HG02623 (cell line): ENCODE data around the gene SNAPC5.
"Not testable (repeated sequence)": the region's sequence is repeated elsewhere in the genome, so short reads cannot be mapped to it uniquely, and the experiment has no call there.

ENCODE experiments used
- ATAC-seq: cut with Tn5 transposase; IDR thresholded peaks from one replicate; pipeline ENCODE4 v1.9.1; 2021; ENCODE audit warnings: moderate library complexity; ENCODE audit not compliant: unreplicated experiment

Gene SNAPC5, protein sequence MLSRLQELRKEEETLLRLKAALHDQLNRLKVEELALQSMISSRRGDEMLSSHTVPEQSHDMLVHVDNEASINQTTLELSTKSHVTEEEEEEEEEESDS

DNA sequence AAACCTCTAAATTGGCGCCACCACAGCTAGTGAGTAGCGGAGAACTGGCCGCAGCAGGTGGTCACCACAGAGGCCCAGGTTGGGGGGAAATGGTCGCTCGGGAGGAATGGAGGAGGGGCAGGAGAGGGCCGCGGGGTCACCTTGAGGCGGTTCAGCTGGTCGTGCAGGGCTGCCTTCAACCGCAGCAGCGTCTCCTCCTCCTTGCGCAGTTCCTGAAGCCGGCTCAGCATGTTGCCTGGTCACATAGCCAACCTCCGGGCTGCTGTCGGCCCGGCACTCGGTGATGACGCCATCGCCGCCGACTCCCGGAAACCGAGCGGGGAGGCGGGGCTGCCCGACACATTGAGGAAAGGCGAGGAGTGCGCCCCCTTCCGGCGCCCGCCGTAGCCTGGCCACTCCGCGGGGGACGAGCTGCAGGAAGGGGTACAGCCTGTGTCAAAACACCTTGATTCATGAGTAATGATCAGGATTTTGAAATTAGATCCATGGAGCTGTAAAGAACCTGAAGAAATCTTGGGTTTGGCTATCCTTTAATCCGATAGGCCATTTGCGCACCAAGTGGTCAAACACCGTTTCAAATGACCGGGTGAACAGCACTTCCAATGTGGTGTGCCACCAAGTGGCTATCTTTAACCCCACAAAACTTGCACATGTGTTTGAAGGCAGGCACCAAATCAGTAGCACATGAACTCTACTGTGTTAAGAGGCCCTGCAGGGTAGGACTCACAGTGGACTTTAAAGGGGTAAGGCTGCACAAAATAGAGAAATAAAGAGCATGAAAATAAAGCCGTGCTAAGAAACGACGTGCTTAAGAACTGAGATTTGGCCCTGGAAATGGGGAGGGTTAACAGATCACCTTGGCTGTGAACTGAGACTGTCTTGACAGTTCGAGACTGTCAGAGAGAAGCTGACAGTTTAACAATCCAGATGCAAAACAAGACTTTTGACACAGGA, at the start of gene SNAPC5:
Gene SNAPC5 (minus strand): TSS at position 261 of the 954 bp plus-strand sequence. CDS start 31 bp downstream, at position 230.
- peak; percentile 84 for ATAC-seq

DNA sequence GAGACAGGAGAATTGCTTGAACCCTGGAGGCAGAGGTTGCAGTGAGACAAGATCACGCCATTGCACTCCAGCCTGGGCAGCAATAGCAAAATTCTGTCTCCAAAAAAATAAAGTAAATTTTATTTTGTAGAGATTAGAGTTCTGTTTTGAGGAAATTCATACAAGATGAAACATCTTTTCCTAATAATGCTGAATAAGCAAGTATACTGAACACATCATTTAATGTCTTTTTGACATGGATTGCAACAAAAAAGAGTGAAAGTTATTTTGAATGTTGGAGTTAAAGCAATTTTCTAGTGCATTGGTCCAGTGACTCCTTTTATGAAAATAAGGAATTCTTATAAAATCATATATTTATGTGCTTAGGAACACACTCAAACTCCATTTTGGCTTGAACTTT, 47.7 kb upstream of the SNAPC5 start:
- ATAC-seq: no peak

DNA sequence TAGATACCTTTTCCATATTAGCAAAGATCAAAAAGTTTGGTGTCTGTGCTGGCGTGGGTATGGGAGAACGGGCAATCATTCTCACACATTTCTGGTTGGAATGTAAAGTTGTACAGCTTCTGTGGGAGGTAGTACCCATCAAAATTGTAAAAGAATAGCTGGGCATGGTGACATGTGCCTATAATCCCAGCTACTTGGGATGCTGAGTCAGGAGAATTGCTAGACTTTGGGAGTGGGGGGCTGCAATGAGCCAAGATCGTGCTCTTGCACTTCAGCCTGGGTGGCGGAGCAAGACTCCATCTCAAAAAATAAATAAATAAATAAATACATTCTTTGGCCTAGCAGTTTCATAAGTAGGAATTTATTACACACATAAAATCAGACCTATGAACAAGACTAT, 45.3 kb upstream of the SNAPC5 start:
- no peak for ATAC-seq

DNA sequence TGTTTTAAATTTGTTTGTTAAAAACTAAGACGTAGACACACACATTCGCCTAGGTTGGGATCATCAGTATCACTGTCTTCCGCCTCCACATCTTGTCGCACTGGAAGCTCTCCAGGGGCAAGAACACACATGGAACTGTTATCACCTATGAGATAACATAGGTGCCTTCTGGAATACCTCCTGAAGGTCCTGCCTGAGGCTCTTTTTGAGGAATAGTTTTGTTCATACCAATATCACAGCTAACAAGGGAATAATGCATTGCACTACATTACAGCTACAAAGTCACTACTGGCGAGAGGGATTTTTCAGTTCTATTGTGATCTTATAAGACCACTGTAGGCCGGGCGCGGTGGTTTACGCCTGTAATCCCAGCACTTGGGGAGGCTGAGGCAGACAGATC, 37.5 kb upstream of the SNAPC5 start:
- no peak for ATAC-seq

DNA sequence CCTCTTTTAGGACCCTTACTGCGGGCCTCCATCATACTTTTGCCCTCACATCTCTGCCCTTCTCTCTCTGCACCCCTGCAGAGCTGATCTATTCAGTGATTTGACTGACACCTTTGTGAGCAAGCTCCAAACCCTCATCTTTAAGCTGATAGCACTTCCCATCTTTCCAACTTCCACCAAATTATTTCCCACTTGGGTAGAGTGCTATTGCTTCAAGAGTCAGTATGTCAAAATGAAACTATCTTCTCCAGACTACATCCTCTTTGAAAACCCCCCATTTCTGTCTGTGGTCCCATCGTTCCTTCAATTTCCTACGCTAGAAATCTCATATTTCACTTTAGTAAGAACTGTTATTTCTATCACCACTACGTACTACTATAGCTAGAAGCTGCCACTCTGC, 27.3 kb upstream of the SNAPC5 start:
- ATAC-seq: no peak

DNA sequence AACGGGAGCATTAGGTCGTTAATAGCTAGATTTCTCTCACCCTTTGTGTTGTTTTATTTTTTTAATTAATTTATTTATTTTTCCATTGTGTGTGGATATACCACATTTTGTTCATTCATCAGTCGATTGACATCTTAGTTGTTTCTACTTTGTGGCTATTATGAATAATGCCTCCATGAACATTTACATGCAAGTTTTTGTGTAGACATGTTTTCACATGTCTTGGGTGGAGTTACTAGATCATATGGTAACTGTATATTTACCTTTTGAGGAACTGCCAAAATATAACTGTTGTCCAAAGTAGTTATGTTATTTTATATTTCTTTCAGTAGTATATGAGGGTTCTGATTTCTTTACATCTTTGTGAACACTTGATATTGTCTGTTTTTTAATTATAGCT, 26.4 kb upstream of the SNAPC5 start:
- no peak for ATAC-seq

DNA sequence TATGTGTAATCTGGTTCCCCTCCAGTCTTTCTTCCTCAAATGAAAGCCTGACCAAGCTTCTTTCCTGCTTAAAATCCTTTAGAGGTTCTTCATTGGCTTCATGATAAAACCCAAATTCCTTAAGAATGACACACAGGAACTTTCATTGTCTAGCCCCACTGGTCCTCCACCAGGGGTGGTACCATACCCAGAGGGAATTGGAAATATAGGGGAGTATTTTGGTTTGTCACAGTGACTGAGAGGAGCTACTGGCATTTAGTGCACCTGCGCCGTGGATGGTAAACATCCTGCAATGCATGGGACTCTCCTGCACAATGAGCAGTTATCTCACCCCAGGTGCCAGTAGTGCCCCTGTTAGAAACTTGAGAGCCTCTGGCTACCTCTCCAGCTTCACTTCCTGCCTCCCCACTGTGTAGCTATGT, 18.4 kb upstream of the SNAPC5 start:
- ATAC-seq: no peak

DNA sequence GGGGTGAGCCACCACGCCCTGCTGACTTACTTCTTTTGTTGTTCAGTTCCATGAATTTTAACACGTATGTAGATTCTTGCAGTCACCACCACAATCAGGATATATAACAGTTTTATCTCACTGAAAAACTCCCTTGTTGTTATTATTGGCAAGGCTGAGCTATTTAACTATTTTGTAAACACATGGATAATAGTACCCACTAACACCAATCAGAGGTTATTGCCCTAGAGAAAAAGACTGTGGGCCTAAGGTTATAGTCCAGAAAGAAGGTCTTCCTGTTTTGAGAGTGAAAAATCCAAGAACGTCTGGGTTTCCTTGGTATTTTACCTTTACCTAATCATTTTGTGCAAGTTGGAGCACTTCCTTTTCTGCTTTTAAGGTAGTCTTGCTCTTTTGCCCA, 17.0 kb upstream of the SNAPC5 start:
- no peak for ATAC-seq

DNA sequence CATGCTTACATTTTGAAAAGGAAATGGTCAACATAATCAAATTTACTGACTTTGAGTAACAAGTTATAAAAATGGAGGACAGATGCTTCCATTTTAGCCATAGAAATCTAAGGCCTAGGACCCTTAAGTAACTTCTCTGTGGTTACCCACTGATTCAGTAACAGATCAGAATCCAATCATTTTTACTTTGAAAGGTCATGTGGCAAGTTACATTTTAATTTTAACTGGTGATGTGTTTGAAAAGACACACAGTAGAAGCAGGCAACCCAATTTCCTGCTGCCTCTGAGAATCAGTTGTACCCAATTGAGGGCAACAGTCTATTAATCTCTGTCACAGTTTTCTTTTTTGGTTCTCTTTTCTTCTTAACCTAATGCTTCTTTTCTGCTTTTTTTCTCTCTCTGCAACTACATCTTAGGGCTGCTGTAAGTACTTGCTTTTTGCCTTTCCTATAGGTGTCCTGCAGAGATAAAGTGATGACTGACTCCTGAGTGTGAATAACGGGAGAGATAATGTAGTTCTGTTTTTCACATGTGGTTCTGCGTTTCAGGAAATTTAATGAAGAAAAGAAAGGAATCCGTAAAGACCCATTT, 10.8 kb upstream of the SNAPC5 start:
- no peak for ATAC-seq

DNA sequence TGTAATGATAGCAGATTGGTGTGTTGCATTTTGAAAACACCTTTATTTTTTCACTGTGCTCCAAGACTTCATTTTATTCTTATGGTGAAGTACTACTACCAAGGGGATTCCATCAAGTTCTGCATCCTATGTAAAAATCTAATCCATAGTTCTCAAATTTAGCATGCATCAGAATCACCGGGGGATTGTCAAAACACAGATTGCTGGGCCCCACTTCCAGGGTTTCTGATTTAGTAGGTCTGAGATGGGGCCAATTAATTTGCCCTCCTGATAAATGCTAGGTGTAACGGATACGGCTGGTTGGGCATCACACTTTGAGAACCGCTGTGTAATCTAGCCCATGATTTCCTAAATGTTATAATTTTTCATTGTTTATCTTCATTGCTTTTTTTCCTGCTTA, 8.3 kb upstream of the SNAPC5 start:
- ATAC-seq: no peak

DNA sequence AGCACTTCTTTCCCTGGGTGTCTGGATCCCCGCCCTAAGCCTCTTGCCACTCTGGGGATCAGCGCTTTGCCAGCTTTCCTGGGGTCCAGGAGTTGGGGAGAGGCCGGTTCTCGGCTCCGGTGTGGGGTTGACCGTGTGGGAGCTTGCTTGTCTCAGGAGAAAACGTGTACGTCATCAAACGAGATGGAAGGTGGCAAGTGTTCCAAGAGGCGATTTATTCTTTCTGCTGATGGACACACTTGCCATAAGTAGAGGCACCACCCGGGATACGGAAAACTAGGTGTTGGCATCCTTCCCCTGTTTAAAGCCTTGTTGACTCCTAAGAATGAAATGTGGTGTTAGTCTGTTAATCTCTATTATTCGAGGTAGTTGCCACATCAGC, 7.9 kb upstream of the SNAPC5 start:
- ATAC-seq: no peak

DNA sequence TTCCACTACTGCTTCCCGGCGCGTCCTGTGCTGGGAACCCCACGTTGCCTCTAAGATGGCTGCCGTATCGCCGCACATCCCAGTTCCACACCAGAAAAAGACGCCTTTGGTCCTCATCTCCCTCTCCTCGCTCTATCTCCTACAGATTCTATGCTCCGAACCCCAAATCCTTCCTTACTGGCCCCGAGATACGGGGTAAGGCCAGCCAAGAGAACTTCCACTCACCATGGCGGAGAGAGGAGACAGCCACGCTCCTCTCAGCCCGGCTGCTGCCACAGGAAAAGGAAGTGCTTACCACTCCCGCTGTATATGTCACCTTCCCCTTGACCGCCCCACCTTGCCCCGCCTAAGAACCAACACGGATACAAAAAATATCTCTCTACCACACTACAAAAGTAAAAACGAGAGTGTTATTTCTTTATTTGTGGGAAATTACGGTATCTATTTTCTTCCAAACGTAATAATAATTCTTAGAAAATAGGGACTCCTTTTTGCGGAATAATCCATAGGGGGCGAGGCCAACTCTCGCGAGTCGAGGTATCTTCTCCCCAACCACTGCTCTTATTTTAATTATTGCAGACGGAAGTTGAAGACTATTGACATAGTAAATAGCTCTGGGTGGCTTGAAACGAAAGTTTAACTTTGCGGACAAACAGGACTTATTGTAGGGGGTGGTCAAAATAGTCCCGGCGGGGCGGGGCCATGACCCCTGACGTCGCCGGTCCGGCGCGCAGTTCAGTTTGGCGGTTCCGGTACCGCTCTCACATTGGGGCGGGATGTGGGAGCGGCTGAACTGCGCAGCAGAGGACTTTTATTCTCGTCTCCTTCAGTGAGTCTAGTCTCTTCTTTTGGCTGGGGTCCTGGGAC, 7.2 kb upstream of the SNAPC5 start, which contains the start of the genes RPL4 and ZWILCH:
Gene RPL4 (minus strand): TSS at position 293 of the 867 bp plus-strand sequence. CDS start 65 bp downstream, at position 228.
Gene ZWILCH (plus strand): TSS at position 764 of the 867 bp plus-strand sequence. CDS start 13 bp downstream, at position 777.
- ATAC-seq: peak; percentile 71

DNA sequence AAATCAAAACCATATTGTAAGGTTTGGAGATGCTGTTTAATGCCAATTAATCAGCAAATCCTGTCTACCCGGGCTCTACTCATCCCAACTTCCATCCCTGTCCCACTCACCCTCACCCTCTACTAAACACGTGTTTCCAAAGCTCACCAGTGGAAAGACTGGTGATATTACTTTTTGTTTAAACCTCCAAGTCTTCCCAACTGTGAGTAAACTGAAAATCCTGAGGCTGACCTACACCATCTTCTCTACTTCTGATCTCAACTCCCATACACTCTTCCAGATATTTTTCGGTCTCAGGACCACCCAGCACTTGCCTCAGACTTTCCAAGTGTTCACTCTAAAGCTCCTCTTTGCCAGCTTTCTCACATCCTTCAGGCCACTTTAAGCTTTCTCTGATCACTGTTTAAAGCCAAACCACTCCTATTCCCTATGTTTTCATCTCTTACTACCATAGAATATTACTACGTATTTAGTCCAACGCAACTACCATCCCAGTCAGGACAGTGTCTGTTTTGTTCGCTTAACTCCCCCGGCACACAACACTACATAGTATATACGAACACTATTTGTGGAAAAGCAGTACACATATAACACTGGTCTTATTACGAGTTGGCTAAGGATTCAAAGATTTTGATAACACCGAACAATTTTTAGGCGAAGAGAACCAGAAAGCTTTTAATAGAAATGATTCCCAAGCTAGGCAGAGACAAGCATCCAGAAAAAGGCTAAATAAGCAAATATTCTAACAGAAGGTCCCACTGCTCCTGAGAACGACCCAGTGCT, 6.4 kb upstream of the SNAPC5 start:
- no peak for ATAC-seq

DNA sequence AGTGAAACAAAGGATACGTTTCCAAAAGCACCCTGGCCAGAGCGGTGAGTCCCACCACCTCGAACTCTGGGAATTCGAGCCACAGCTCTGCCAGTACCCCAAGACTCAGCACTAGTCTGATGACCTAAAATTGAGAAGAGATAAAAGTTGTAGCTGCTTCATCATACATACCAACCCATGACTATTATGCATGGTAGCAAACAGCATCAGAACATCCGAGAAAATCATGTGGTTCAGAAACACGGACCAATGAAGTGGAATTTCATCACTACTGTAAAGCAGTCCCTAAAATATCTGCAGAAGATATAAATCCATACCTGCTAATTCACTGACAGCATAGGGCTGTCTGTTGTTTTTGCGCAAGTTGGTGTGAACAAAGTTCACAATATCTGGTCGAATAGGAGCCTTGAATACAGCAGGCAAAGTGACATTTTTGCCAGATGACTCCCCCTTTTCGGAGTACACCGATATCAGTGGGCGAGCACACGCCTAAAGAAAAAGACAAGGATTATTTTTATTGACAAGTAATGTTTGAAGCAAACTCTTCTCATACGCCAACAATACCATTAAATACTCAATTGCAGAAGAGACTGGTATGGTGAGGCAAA, 5.6 kb upstream of the SNAPC5 start:
- not testable (repeated sequence) for ATAC-seq

DNA sequence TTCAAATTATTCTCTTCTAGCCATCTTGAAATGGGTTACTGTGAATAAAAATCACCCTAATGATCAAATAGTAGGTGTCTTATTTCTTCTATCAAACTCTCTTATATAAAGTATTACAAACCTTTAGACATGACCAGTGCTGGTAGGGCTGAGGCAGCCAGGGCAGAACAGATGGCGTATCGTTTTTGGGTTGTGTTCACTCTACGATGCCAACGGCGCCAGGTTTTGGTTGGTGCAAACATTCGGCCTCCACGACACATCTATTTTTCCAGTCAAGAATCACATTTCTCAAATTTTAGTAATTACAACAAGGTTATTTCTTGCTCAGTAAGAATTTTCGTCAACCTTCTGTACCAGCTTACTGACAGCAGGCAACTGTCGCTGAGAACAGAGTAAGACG, 4.9 kb upstream of the SNAPC5 start:
- ATAC-seq: no peak

DNA sequence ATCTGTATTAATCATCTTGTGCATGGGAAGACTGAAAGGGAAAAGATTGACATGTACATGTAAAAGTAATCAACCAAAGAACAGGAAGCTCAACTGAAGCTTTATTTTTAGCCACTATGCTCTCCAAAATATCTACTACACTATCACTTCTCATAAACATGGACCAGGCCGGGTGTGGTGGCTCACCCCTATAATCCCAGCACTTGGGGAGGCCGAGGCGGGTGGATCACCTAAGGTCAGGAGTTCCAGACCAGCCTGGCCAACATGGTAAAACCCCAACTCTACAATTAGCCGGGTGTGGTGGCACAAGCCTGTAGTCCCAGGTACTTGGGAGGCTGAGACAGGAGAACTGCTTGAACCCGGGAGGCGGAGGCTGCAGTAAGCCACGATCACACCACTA, 2.8 kb upstream of the SNAPC5 start:
- not testable (repeated sequence) for ATAC-seq

DNA sequence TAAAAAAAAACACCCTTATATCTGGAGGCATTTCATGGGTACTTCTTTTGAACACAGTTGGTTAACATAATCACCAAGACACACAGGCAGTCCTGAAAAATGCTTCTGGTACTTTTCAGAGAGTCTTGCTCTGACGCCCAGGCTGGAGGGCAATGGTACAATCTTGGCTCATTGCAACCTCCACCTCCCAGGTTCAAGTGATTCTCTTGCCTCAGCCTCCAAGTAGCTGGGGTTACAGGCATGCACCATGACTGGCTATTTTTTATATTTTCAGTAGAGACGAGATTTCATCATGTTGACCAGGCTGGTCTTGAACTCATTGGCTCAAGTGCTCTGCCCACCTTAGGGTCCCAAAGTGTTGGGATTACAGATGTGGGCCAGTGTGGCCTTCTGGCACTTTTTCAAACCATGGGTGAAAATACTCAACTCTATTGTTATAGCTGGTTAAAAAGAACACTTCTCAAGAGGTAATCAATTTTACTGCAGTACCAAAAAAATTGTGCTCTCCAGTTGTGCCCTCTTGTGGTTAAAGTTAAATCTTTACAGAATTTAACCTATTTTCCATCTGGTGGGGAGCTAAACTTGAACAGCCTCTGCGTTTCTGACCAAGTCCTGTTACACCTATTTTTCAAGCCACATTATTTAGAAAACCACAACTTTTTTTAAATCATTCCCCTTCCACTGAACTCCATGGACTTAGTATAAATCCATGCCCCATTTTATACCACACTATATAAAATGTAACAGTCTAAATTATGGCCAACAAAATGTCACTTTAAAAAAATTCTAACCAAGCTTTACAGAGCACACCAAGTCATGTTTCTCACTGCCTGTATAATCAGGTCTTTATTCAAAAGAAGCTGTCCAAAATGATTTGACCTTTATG, 1.2 kb upstream of the SNAPC5 start:
- ATAC-seq: no peak

DNA sequence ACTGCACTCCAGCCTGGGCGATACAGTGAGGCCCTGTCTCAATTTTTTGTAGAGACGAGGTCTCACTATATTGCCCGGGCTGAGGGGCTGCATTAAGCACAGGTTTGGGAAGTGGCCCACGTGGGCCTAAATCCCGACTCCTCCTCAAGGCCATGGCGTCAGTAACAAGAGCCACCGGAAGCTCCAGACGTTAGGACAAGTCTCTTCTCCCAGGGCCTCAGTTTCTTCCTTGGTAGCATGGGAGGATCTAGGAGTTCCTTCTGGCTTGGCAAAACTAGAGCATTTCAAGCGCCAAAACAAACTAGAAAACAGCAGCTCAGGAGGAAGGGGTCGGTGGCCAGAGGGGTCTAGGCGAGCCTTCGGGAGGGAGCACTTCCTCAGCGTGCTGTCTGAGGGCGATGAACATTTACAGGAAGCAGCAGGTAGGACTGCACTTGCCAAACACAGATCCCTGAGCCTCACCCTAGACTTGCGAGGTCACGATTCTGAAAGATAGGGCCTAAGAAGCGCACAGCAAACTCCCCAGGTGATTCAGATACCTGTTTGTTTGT, 536 bp downstream of the SNAPC5 start:
- ATAC-seq: no peak
